SK-N-MC (cell line): ENCODE results near the gene KATNB1.

ENCODE experiments used
- EZH2 ChIP-seq: fragments of 200-600 bp; sonication (generic); IDR thresholded peaks from one replicate; pipeline ENCODE4 v1.6.1; 2017; ENCODE audit warnings: antibody characterized with exemption
- POLR2AphosphoS5 ChIP-seq: IDR thresholded peaks from 2 replicates; pipeline ENCODE4 v1.6.1; 2012; ENCODE audit warnings: mild to moderate bottlenecking, low read depth, low read length, borderline replicate concordance

DNA sequence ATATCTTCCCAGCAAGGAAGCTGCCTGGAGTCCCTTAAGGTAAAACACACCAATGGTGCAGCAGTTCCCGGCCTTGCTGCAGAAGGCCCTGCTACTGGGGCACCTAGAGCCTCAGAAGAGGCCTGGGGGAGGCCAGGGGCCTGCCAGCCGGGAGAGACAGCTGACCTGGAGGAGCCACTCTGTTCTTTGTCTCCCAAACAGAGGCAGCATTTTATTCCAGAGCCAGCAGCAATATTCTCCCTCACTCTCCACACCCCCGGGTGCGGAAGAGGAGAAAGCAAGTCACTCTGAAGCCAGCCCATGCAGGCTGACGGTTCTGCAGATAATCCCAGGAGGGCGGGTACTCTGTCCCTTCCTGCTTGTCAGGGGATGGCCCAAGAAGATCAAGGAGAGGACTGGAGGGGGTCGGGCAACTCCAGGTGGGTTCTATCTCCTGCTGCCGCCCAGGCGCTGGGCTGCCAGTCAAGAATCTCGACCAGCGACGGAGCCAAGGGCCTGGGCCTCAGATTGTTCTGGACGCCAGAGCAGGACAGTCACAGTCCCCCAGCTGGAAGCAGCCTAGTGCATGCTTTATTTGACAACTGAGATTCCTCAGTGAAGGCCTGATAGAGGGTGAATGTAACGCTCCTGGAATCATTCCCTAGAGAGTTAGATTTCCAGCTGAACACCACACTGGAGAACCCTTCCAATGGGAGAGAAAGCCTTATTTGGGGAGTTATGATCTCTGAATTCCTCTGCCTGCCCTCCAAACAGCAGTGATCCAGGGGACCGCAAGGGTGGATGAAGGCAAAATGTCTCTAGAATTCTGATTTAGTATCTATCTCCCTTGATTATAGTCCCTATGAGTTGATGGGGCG lies 67.8 kb downstream of the KATNB1 start:
- TF ChIP-seq POLR2AphosphoS5: no peak
- TF ChIP-seq EZH2: no peak
